Erythroblast (primary cell): ENCODE data around the gene NSUN5.

Experiments used
- GATA1 ChIP-seq: IDR thresholded peaks from 2 replicates; pipeline ENCODE4 v1.6.1; 2011; ENCODE audit warnings: low read depth, mild to moderate bottlenecking, control low read depth, low read length, moderate library complexity
- POLR2A ChIP-seq: IDR thresholded peaks from 2 replicates; pipeline ENCODE4 v1.6.1; 2011; ENCODE audit warnings: mild to moderate bottlenecking, low read length

- TF ChIP-seq POLR2A (no peak), GATA1 (no peak)
These were observed 7.9 kb upstream of the NSUN5 start for GRCh38 chr7:73316521-73316920.
